K562 (cell line): Measurements from ENCODE around the gene MDP1. TPM values are rescaled to one million over a fixed set of nuclear protein-coding genes. Genes with fewer than 3 reads are reported as not detected.

Experiments
- ATAC-seq: fragments of 200-7000 bp; cut with Tn5 transposase; 3 replicates; pipeline ENCODE4 v1.9.1; 2020; ENCODE audit warnings: moderate library complexity
- BruUV-seq: library from RNA; stranded (reverse); fragments of 400-500 nt; replicated peaks from 2 replicates; lab custom pipeline; 2021; lab: Mats Ljungman, UMichigan
- CTCF ChIA-PET: fragments of 300-600 bp; formaldehyde crosslinking; extraction: SDS; loops from one replicate; lab custom pipeline; 2021; ENCODE audit warnings: low intra/inter-chr PET ratio; lab: Yijun Ruan, JAX
- POLR2A ChIA-PET: fragments of 300-600, 350-650 bp; sonication (Branson Sonifier 250); formaldehyde crosslinking; extraction: SDS; loops from one replicate; lab custom pipeline; 2021; ENCODE audit warnings: antibody characterized with exemption, inconsistent platforms; lab: Yijun Ruan, JAX
- DNase-seq, 4 experiments: peaks; one replicate each; pipeline versions ENCODE4 v3.0.0 to v3.0.0-alpha.2; 2011 to 2018; ENCODE audit warnings: low spot score in 3 of 4, mixed read lengths in 3 of 4; ENCODE audit errors: extremely low read depth in 1 of 4
- FAIRE-seq: peaks from 2 replicates; lab custom pipeline; 2011; peaks lifted over from hg19 to GRCh38; lab: Jason Lieb, UNC
- H2AFZ ChIP-seq: 2 replicates; pipeline ENCODE4 v1.6.0; 2011; ENCODE audit warnings: low read depth, low read length, control low read depth, inconsistent platforms
- H3K27ac ChIP-seq: fragments of 200-600 bp; 3 replicates; pipeline ENCODE4 v1.8.0; 2011; ENCODE audit warnings: low read depth, mild to moderate bottlenecking, control low read depth, inconsistent platforms, low read length, moderate library complexity, mixed read lengths; ENCODE audit errors: extremely low read depth
- H3K27me3 ChIP-seq, 2 experiments: fragments of 300-600 bp in 1 of 2; 2 replicates in 1 of 2; 3 replicates in 1 of 2; pipeline versions ENCODE4 v1.6.0 to v1.8.0; 2011; ENCODE audit warnings: inconsistent platforms in 2 of 2, low read length in 2 of 2, mild to moderate bottlenecking in 1 of 2, mixed read lengths in 1 of 2, moderate library complexity in 1 of 2; ENCODE audit not compliant: control insufficient read depth in 2 of 2, insufficient read depth in 2 of 2
- H3K36me3 ChIP-seq: fragments of 300-600 bp; 3 replicates; pipeline ENCODE4 v1.8.0; 2011; ENCODE audit warnings: mild to moderate bottlenecking, low read length, inconsistent platforms; ENCODE audit not compliant: control insufficient read depth, insufficient read depth
- H3K4me1 ChIP-seq, 2 experiments: fragments of 200-600 bp in 1 of 2; replicated peaks in 1 of 2; 2 replicates in 1 of 2; 3 replicates in 1 of 2; pipeline versions ENCODE4 v1.5.1 to v1.8.0; 2011; ENCODE audit warnings: inconsistent platforms in 2 of 2, low read length in 2 of 2, mild to moderate bottlenecking in 1 of 2, mixed read lengths in 1 of 2, moderate library complexity in 1 of 2; ENCODE audit not compliant: control insufficient read depth in 2 of 2, insufficient read depth in 2 of 2
- H3K4me2 ChIP-seq: 2 replicates; pipeline ENCODE4 v1.6.1; 2011; ENCODE audit warnings: low read length, control low read depth, inconsistent platforms, mixed read lengths; ENCODE audit not compliant: insufficient read depth
- H3K4me3 ChIP-seq: fragments of 200-600 bp; sonication (generic), shearing (Covaris generic); 2 replicates; pipeline ENCODE4 v1.5.1; 2016; ENCODE audit warnings: control low read depth, inconsistent platforms
- H3K79me2 ChIP-seq: fragments of 200-600 bp; 3 replicates; pipeline ENCODE4 v1.8.0; 2011; ENCODE audit warnings: low read length, inconsistent platforms; ENCODE audit not compliant: control insufficient read depth, insufficient read depth
- H3K9ac ChIP-seq, 2 experiments: 2 replicates each; pipeline versions ENCODE4 v1.6.0 to v1.6.1; 2011; ENCODE audit warnings: low read depth in 2 of 2, low read length in 2 of 2, control low read depth in 1 of 2, inconsistent platforms in 1 of 2, mild to moderate bottlenecking in 1 of 2, mixed read lengths in 1 of 2; ENCODE audit not compliant: insufficient read depth in 1 of 2
- H3K9me1 ChIP-seq: one replicate; pipeline ENCODE4 v1.6.0; 2011; ENCODE audit warnings: inconsistent platforms, mild to moderate bottlenecking, low read length, moderate library complexity; ENCODE audit not compliant: control insufficient read depth, insufficient read depth
- H3K9me3 ChIP-seq: replicated peaks from 2 replicates; pipeline ENCODE4 v1.5.1; 2011; ENCODE audit warnings: low read depth, low read length, inconsistent platforms; ENCODE audit not compliant: control insufficient read depth, insufficient read depth
- H4K20me1 ChIP-seq: replicated peaks from 2 replicates; pipeline ENCODE4 v1.6.1; 2011; ENCODE audit warnings: low read length, inconsistent platforms, mixed read lengths; ENCODE audit not compliant: control insufficient read depth, insufficient read depth
- KDM4B ChIP-seq, 2 experiments: fragments of 450-650 bp in 1 of 2; sonication (generic) in 1 of 2; IDR thresholded peaks; 2 replicates each; pipeline ENCODE4 v1.6.1; 2016 to 2017; ENCODE audit warnings: borderline replicate concordance in 2 of 2, antibody characterized with exemption in 1 of 2, low read depth in 1 of 2, mild to moderate bottlenecking in 1 of 2
- MEF2D ChIP-seq: conservative IDR thresholded peaks from 2 replicates; pipeline ENCODE4 v1.6.1; 2016; ENCODE audit warnings: low read depth, missing genetic modification characterization, missing compliant biosample characterization
- NONO ChIP-seq, 2 experiments: fragments of 200-400 bp in 1 of 2; fragments of 450-650 bp in 1 of 2; formaldehyde crosslinking in 1 of 2; IDR thresholded peaks; 2 replicates each; pipeline ENCODE4 v1.6.1; 2017; ENCODE audit warnings: low read depth in 2 of 2, mild to moderate bottlenecking in 2 of 2, moderate library complexity in 2 of 2, low read length in 1 of 2
- NRF1 ChIP-seq, 2 experiments: fragments of 450-650 bp; IDR thresholded peaks in 1 of 2; conservative IDR thresholded peaks in 1 of 2; 2 replicates each; pipeline ENCODE4 v1.6.1; 2014; ENCODE audit warnings: mild to moderate bottlenecking in 2 of 2
- RBM15 ChIP-seq: fragments of 200-400 bp; formaldehyde crosslinking; IDR thresholded peaks from 2 replicates; pipeline ENCODE4 v1.6.1; 2018; ENCODE audit warnings: mild to moderate bottlenecking, low read length, moderate library complexity; ENCODE audit not compliant: insufficient read depth
- TFE3 ChIP-seq: fragments of 450-650 bp; formaldehyde crosslinking; IDR thresholded peaks from 2 replicates; pipeline ENCODE4 v1.4.0; 2020; ENCODE audit warnings: mild to moderate bottlenecking, mixed read lengths
- THRB ChIP-seq: fragments of 450-650 bp; formaldehyde crosslinking; conservative IDR thresholded peaks from 2 replicates; pipeline ENCODE4 v1.4.0; 2022; ENCODE audit warnings: mild to moderate bottlenecking, missing genetic modification characterization
- YY1 ChIP-seq, 3 experiments: IDR thresholded peaks; 2 replicates each; pipeline ENCODE4 v1.6.1; 2011; ENCODE audit warnings: low read length in 2 of 3, mild to moderate bottlenecking in 2 of 3, moderate library complexity in 2 of 3, borderline replicate concordance in 1 of 3, control low read depth in 1 of 3, low read depth in 1 of 3; ENCODE audit not compliant: insufficient read depth in 3 of 3, insufficient replicate concordance in 2 of 3, control insufficient read depth in 1 of 3, insufficient read length in 1 of 3; ENCODE audit errors: extremely low read depth in 1 of 3
- ZNF217 ChIP-seq: sonication (generic); formaldehyde crosslinking; IDR thresholded peaks from 2 replicates; pipeline ENCODE4 v1.8.0; 2022; ENCODE audit warnings: mild to moderate bottlenecking, missing genetic modification reagents
- ZNF592 ChIP-seq: fragments of 450-650 bp; IDR thresholded peaks from 2 replicates; pipeline ENCODE4 v1.6.1; 2017; ENCODE audit warnings: antibody characterized with exemption, mild to moderate bottlenecking
- WGBS: fragments of 100-300 bp; shearing (Covaris generic); methylation state at CpG from one replicate; pipeline ENCODE4 v1.1.6; 2016; ENCODE audit warnings: low coverage, mixed read lengths; ENCODE audit not compliant: insufficient coverage; ENCODE audit errors: missing lambda C conversion rate; 5-methylcytosine and 5-hydroxymethylcytosine counted together
- in situ Hi-C: fragments of 300-500 bp; cut with MboI; formaldehyde crosslinking; loops from 4 replicates; pipeline ENCODE4 v1.15.0; 2018; ENCODE audit warnings: inconsistent platforms, mixed read lengths
- intact Hi-C: fragments of 100-400 bp; cut with micrococcal nuclease; formaldehyde crosslinking; loops from 2 replicates; pipeline ENCODE4 v1.14.2; 2022
- polyA plus RNA-seq, 8 experiments: library from polyadenylated mRNA; depleted of rRNA in 4 of 8; stranded (reverse) in 5 of 8; unstranded in 3 of 8; fragments of >200 nt; fragmentation: Nextera tagmentation in 2 of 8; fragmentation: Illumina TruSeq in 1 of 8; extraction: Ambion mirVana in 2 of 8; extraction: Trizol in 1 of 8; gene quantifications; 2 replicates each; pipeline versions ENCODE4 v1.2.1 to v1.2.3, GENCODE V29; 2011 to 2014; ENCODE audit warnings: inconsistent platforms in 1 of 8, missing spikeins in 1 of 8
- total RNA-seq, 7 experiments: library from RNA; depleted of rRNA in 6 of 7; stranded (reverse); fragments of >200 nt in 6 of 7; fragmentation: Illumina TruSeq in 2 of 7; extraction: Trizol in 2 of 7; gene quantifications; 2 replicates each; pipeline versions ENCODE4 v1.2.1 to v1.2.3, GENCODE V29; 2011 to 2021; ENCODE audit warnings: low replicate concordance in 1 of 7

MDP1 gene
- total and polyA plus RNA-seq, 9 of the 15 experiments (the other 6 are each of a cell fraction or from before 2014, with no cell fraction given) = 2.7 to 29.6 (median 11.0) TPM

GRCh38 chr14:24252289-24253124 is 36.6 kb upstream of the MDP1 start (continued):
- TF ChIP-seq RBM15 (no peak), NRF1 (conservative IDR thresholded peaks at IDR 0.05 in 1 of 2, IDR thresholded peaks at IDR 0.05 in 1 of 2) (no peak), THRB (CRISPR knock-in tag) (no peak), YY1 (IDR thresholded peaks at IDR 0.05; ENCODE audit: borderline replicate concordance in 1 of 3, control insufficient read depth in 1 of 3, extremely low read depth in 1 of 3, insufficient read depth in 3 of 3, insufficient read length in 1 of 3, insufficient replicate concordance in 2 of 3, low read depth in 1 of 3, low read length in 2 of 3) (no peak)
- TF ChIP-seq, all 486 proteins: peak for 0

GRCh38 chr14:24251880-24252288 is 36.0 kb upstream of the MDP1 start:
- FAIRE-seq = no peak
- in situ Hi-C loops = no loop called here
- no peaks in the 10 kb centered on the region for H3K79me2 ChIP-seq
- no peak for ATAC-seq
- no TSS peak for BruUV-seq
- no peak overlapping the region for H3K27ac ChIP-seq
- CTCF ChIA-PET = no interaction called here
- no peak overlapping the region for H2AFZ ChIP-seq
- no peak for DNase-seq
- no peak overlapping the region for H3K4me2 ChIP-seq
- peaks cover 15 to 24% of the 10 kb centered on the region in 2 experiments; a peak in 4 of 5 replicates for H3K4me1 ChIP-seq
- H3K9ac ChIP-seq = no peak overlapping the region
- intact Hi-C loops = no loop called here
- H3K9me3 ChIP-seq = no peaks in the 10 kb centered on the region
- WGBS = 85% methylated on average over 1 of the region's 1 CpG
- no peaks in the 10 kb centered on the region for H3K27me3 ChIP-seq
- POLR2A ChIA-PET = interaction anchor here (2.0 kb wide), 1 partner anchor 9 kb away, joined by 10 read pairs; the partner anchor contains the start of gene TINF2
- no peaks in the 10 kb centered on the region; the same call in 1 of the 3 replicates for H3K36me3 ChIP-seq
- no peak overlapping the region for H3K4me3 ChIP-seq
- H4K20me1 ChIP-seq = no peaks in the 10 kb centered on the region
- H3K9me1 ChIP-seq = no peaks in the 10 kb centered on the region
- no peak for TF ChIP-seq ZNF217 (CRISPR knock-in tag)
- no peak for TF ChIP-seq ZNF592
- no peak for TF ChIP-seq NONO (IDR thresholded peaks at IDR 0.05; ENCODE audit: low read depth in 2 of 2, low read length in 1 of 2)
- no peak for TF ChIP-seq KDM4B (IDR thresholded peaks at IDR 0.05; ENCODE audit: borderline replicate concordance in 2 of 2, low read depth in 1 of 2)
- TF ChIP-seq MEF2D = no peak
- no peak for TF ChIP-seq TFE3
